GM12878 (cell line): ENCODE measurements around the gene NOL4L. TPM values are rescaled to one million over a fixed set of nuclear protein-coding genes. Genes with fewer than 3 reads are reported as not detected.

Experiments used
- ATAC-seq: fragments of 200-7000 bp; cut with Tn5 transposase; 3 replicates; pipeline ENCODE4 v1.9.1; 2020; ENCODE audit warnings: mild to moderate bottlenecking, moderate library complexity
- BruUV-seq: library from RNA; stranded (reverse); fragments of 400-500 nt; replicated peaks from 2 replicates; lab custom pipeline; 2021; lab: Mats Ljungman, UMichigan
- CTCF ChIA-PET: fragments of 300-600 bp; sonication (Branson Sonifier 250); formaldehyde crosslinking; extraction: SDS; loops from one replicate; lab custom pipeline; 2021; ENCODE audit warnings: inconsistent platforms; lab: Yijun Ruan, JAX
- POLR2A ChIA-PET: fragments of 350-600 bp; formaldehyde crosslinking; extraction: SDS; loops from one replicate; lab custom pipeline; 2021; ENCODE audit warnings: inconsistent platforms; lab: Charles Lee
- RAD21 ChIA-PET: fragments of 300-600 bp; sonication (Branson Sonifier 250); formaldehyde crosslinking; loops from one replicate; lab custom pipeline; 2023; ENCODE audit warnings: antibody characterized with exemption; ENCODE audit not compliant: unreplicated experiment; lab: Charles Lee
- SMC1A ChIA-PET: fragments of 300-600 bp; sonication (Branson Sonifier 250); formaldehyde crosslinking; loops from one replicate; lab custom pipeline; 2023; ENCODE audit not compliant: unreplicated experiment, uncharacterized antibody; lab: Charles Lee
- DNase-seq: peaks from one replicate; pipeline ENCODE4 v3.0.0-alpha.2; 2011; ENCODE audit warnings: low read depth, low spot score
- FAIRE-seq: peaks from 3 replicates; lab custom pipeline; 2011; peaks lifted over from hg19 to GRCh38; lab: Jason Lieb, UNC
- H2AFZ ChIP-seq: 2 replicates; pipeline ENCODE4 v1.6.0; 2011; ENCODE audit warnings: low read depth, low read length, control low read depth; ENCODE audit not compliant: control insufficient read depth
- H3K27ac ChIP-seq: 2 replicates; pipeline ENCODE4 v1.5.1; 2011; ENCODE audit warnings: control low read depth; ENCODE audit not compliant: control insufficient read depth, insufficient read depth
- H3K27me3 ChIP-seq, 2 experiments: replicated peaks in 1 of 2; 2 replicates each; pipeline versions ENCODE4 v1.6.0 to v1.6.1; 2011; ENCODE audit warnings: low read length in 1 of 2; ENCODE audit not compliant: control insufficient read depth in 2 of 2, insufficient read depth in 2 of 2
- H3K36me3 ChIP-seq, 2 experiments: 2 replicates each; pipeline ENCODE4 v1.5.1; 2011; ENCODE audit warnings: low read length in 1 of 2; ENCODE audit not compliant: control insufficient read depth in 2 of 2, insufficient read depth in 2 of 2
- H3K4me1 ChIP-seq: 2 replicates; pipeline ENCODE4 v1.6.1; 2011; ENCODE audit warnings: mild to moderate bottlenecking, low read length, moderate library complexity, mixed read lengths; ENCODE audit not compliant: control insufficient read depth, insufficient read depth
- H3K4me2 ChIP-seq: 2 replicates; pipeline ENCODE4 v1.6.0; 2011; ENCODE audit warnings: control low read depth; ENCODE audit not compliant: control insufficient read depth, insufficient read depth
- H3K4me3 ChIP-seq: fragments of 200-600 bp; sonication (generic); 2 replicates; pipeline ENCODE4 v1.5.1; 2016
- H3K79me2 ChIP-seq: 2 replicates; pipeline ENCODE4 v1.6.0; 2011; ENCODE audit warnings: low read length; ENCODE audit not compliant: control insufficient read depth, insufficient read depth
- H3K9ac ChIP-seq: 2 replicates; pipeline ENCODE4 v1.8.0; 2011; ENCODE audit warnings: low read length, control low read depth, mixed read lengths; ENCODE audit not compliant: control insufficient read depth, insufficient read depth
- H3K9me3 ChIP-seq: replicated peaks from 3 replicates; pipeline ENCODE4 v1.5.1; 2011; ENCODE audit warnings: mild to moderate bottlenecking, low read length; ENCODE audit not compliant: control insufficient read depth, insufficient read depth
- H4K20me1 ChIP-seq: 2 replicates; pipeline ENCODE4 v1.6.0; 2011; ENCODE audit not compliant: control insufficient read depth, insufficient read depth
- BCL11A ChIP-seq: IDR thresholded peaks from 2 replicates; pipeline ENCODE4 v1.6.1; 2011; ENCODE audit warnings: low read depth, low read length
- FOXK2 ChIP-seq: fragments of 450-650 bp; IDR thresholded peaks from 2 replicates; pipeline ENCODE4 v1.6.1; 2017; ENCODE audit warnings: mild to moderate bottlenecking, moderate library complexity
- GABPA ChIP-seq: IDR thresholded peaks from 2 replicates; pipeline ENCODE4 v1.6.1; 2014; ENCODE audit warnings: antibody characterized with exemption, low read depth, mild to moderate bottlenecking, inconsistent platforms
- LARP7 ChIP-seq: fragments of 450-650 bp; IDR thresholded peaks from 2 replicates; pipeline ENCODE4 v1.6.1; 2017; ENCODE audit warnings: mild to moderate bottlenecking
- MYB ChIP-seq: fragments of 150-350 bp; IDR thresholded peaks from 2 replicates; pipeline ENCODE4 v1.6.1; 2014; ENCODE audit warnings: mild to moderate bottlenecking, low read depth, low read length, borderline replicate concordance
- NRF1 ChIP-seq: conservative IDR thresholded peaks from 2 replicates; pipeline ENCODE4 v1.6.1; 2011; ENCODE audit warnings: mild to moderate bottlenecking, low read depth, low read length, improper control_type of control experiment
- POU2F2 ChIP-seq: IDR thresholded peaks from 3 replicates; pipeline ENCODE4 v1.6.1; 2011; ENCODE audit warnings: low read depth, mild to moderate bottlenecking, low read length, borderline replicate concordance
- SMAD1 ChIP-seq: fragments of 450-650 bp; IDR thresholded peaks from 2 replicates; pipeline ENCODE4 v1.6.1; 2018; ENCODE audit warnings: mild to moderate bottlenecking, low read depth; ENCODE audit not compliant: partially characterized antibody
- ZNF622 ChIP-seq: fragments of 450-650 bp; IDR thresholded peaks from 2 replicates; pipeline ENCODE4 v1.6.1; 2017; ENCODE audit warnings: mild to moderate bottlenecking, inconsistent platforms
- WGBS: methylation state at CpG from one replicate; pipeline ENCODE4 v1.1.6; 2016; ENCODE audit warnings: low lambda C conversion rate; ENCODE audit not compliant: insufficient replicate concordance, insufficient coverage; ENCODE audit errors: missing lambda C conversion rate; 5-methylcytosine and 5-hydroxymethylcytosine counted together
- in situ Hi-C: fragments of 300-500 bp; cut with MboI; formaldehyde crosslinking; loops from 9 replicates; pipeline ENCODE4 v1.14.3; 2018; ENCODE audit warnings: mixed read lengths
- intact Hi-C: fragments of 100-400 bp; cut with micrococcal nuclease; formaldehyde crosslinking; loops from one replicate; pipeline ENCODE4 v1.14.2; 2022; ENCODE audit not compliant: unreplicated experiment
- polyA plus RNA-seq, 11 experiments: library from polyadenylated mRNA; depleted of rRNA in 4 of 11; unstranded in 6 of 11; stranded (reverse) in 5 of 11; fragments of >200 nt; fragmentation: Nextera tagmentation in 4 of 11; fragmentation: Illumina TruSeq in 1 of 11; extraction: Ambion mirVana in 4 of 11; extraction: Trizol in 1 of 11; gene quantifications; 1 replicate in 1 of 11; 2 replicates in 10 of 11; pipeline versions ENCODE4 v1.2.1 to v1.2.3, GENCODE V29; 2011 to 2016; ENCODE audit warnings: inconsistent platforms in 2 of 11, missing spikeins in 2 of 11, low read depth in 1 of 11
- total RNA-seq, 4 experiments: library from RNA; depleted of rRNA in 3 of 4; stranded (reverse); fragments of >200 nt in 3 of 4; fragmentation: Illumina TruSeq in 1 of 4; extraction: Trizol in 1 of 4; gene quantifications; 2 replicates each; pipeline versions ENCODE4 v1.2.1 to v1.2.3, GENCODE V29; 2013 to 2021
- TF ChIP-seq, protein P1 (sequence below): IDR thresholded peaks from 2 replicates; pipeline ENCODE4 v1.6.1; 2011; ENCODE audit warnings: low read depth, mild to moderate bottlenecking, low read length, moderate library complexity, borderline replicate concordance; ENCODE audit errors: extremely low read depth
- TF ChIP-seq, protein P2 (sequence below): fragments of 150-350 bp; IDR thresholded peaks from 2 replicates; pipeline ENCODE4 v1.6.1; 2016; ENCODE audit warnings: low read depth, low read length
- TF ChIP-seq, protein P3 (sequence below): fragments of 450-650 bp; formaldehyde crosslinking; IDR thresholded peaks from 2 replicates; pipeline ENCODE4 v1.4.0; 2022; ENCODE audit warnings: mild to moderate bottlenecking, moderate library complexity
- TF ChIP-seq, protein P4 (sequence below): fragments of 450-650 bp; formaldehyde crosslinking; IDR thresholded peaks from 2 replicates; pipeline ENCODE4 v1.5.0; 2022; ENCODE audit warnings: mild to moderate bottlenecking, missing genetic modification characterization

The NOL4L gene
- total and polyA plus RNA-seq, 10 of the 15 experiments (the other 5 are each of a cell fraction or from before 2014, with no cell fraction given) = 2.3 to 24.0 (median 8.0) TPM

DNA sequence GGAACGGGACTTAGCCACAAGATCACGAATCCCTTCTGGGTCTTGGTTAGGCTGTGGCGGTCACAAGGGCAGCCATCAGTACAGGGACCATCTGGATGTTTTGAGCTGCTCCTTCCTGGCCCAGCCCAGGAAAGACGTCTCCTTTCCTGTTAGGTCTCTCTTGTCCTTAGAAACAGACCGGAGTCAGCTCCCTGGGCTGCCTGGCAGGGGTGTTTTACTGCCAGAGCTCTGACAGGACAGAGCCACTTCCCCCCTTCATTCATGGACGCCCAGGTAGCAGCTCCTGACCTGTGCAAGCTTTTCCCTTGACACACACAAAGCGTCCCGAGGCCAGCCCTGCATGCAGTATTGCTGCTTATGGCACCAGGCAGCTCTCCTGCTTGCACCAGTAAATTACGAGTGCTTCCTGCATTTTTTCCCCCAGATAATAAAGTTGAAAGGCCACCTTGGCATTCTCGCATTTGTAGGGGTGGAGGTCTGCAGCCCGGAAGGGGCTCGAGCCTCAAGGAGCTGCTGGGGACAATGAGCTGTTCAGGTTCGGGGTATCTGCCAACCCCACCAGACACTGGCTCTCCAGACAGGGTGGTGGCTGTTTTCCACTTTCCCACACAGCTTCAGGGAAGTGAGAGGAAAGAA, 87.4 kb downstream of the NOL4L start:
- no peaks in the 10 kb centered on the region for H4K20me1 ChIP-seq
- no peak overlapping the region for H3K9ac ChIP-seq
- H3K4me3 ChIP-seq = no peak overlapping the region
- ATAC-seq (no peak), FAIRE-seq (no peak), DNase-seq (no peak)
- no peaks in the 10 kb centered on the region for H3K27me3 ChIP-seq
- no peaks in the 10 kb centered on the region for H3K9me3 ChIP-seq
- H2AFZ ChIP-seq = no peak overlapping the region
- intact Hi-C loops = no loop called here
- SMC1A ChIA-PET = interaction anchor here (1.5 to 1.6 kb wide), 2 partner anchors 12 to 130 kb away, joined by 3 read pairs; no protein-coding TSS in a partner anchor
- RAD21 ChIA-PET = interaction anchor here (0.7 to 0.9 kb wide), 2 partner anchors 29 to 80 kb away, joined by 3 read pairs; no protein-coding TSS in a partner anchor
- H3K27ac ChIP-seq = no peak overlapping the region
- no TSS peak for BruUV-seq
- H3K79me2 ChIP-seq = no peaks in the 10 kb centered on the region
- in situ Hi-C loops = no loop called here
- POLR2A ChIA-PET = interaction anchor here (0.6 kb wide), 1 partner anchor 192 kb away, joined by 3 read pairs; no protein-coding TSS in a partner anchor
- no peaks in the 10 kb centered on the region for H3K36me3 ChIP-seq
- 71% methylated on average over 13 of the region's 13 CpGs for WGBS
- H3K4me2 ChIP-seq = no peak overlapping the region
- CTCF ChIA-PET = interaction anchor here (0.7 to 2.5 kb wide), 8 partner anchors 8 to 280 kb away, joined by 3 to 10 read pairs (median 5); no protein-coding TSS in a partner anchor
- H3K4me1 ChIP-seq = no peaks in the 10 kb centered on the region
- TF ChIP-seq FOXK2 (no peak), SMAD1 (no peak), GABPA (no peak), MYB (no peak), BCL11A (no peak), POU2F2 (no peak), LARP7 (no peak), ZNF622 (no peak), NRF1 (no peak)
- TF ChIP-seq, protein P1, sequence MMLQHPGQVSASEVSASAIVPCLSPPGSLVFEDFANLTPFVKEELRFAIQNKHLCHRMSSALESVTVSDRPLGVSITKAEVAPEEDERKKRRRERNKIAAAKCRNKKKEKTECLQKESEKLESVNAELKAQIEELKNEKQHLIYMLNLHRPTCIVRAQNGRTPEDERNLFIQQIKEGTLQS = no peak
- TF ChIP-seq, protein P2, sequence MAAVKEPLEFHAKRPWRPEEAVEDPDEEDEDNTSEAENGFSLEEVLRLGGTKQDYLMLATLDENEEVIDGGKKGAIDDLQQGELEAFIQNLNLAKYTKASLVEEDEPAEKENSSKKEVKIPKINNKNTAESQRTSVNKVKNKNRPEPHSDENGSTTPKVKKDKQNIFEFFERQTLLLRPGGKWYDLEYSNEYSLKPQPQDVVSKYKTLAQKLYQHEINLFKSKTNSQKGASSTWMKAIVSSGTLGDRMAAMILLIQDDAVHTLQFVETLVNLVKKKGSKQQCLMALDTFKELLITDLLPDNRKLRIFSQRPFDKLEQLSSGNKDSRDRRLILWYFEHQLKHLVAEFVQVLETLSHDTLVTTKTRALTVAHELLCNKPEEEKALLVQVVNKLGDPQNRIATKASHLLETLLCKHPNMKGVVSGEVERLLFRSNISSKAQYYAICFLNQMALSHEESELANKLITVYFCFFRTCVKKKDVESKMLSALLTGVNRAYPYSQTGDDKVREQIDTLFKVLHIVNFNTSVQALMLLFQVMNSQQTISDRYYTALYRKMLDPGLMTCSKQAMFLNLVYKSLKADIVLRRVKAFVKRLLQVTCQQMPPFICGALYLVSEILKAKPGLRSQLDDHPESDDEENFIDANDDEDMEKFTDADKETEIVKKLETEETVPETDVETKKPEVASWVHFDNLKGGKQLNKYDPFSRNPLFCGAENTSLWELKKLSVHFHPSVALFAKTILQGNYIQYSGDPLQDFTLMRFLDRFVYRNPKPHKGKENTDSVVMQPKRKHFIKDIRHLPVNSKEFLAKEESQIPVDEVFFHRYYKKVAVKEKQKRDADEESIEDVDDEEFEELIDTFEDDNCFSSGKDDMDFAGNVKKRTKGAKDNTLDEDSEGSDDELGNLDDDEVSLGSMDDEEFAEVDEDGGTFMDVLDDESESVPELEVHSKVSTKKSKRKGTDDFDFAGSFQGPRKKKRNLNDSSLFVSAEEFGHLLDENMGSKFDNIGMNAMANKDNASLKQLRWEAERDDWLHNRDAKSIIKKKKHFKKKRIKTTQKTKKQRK = no peak
- TF ChIP-seq, protein P3, sequence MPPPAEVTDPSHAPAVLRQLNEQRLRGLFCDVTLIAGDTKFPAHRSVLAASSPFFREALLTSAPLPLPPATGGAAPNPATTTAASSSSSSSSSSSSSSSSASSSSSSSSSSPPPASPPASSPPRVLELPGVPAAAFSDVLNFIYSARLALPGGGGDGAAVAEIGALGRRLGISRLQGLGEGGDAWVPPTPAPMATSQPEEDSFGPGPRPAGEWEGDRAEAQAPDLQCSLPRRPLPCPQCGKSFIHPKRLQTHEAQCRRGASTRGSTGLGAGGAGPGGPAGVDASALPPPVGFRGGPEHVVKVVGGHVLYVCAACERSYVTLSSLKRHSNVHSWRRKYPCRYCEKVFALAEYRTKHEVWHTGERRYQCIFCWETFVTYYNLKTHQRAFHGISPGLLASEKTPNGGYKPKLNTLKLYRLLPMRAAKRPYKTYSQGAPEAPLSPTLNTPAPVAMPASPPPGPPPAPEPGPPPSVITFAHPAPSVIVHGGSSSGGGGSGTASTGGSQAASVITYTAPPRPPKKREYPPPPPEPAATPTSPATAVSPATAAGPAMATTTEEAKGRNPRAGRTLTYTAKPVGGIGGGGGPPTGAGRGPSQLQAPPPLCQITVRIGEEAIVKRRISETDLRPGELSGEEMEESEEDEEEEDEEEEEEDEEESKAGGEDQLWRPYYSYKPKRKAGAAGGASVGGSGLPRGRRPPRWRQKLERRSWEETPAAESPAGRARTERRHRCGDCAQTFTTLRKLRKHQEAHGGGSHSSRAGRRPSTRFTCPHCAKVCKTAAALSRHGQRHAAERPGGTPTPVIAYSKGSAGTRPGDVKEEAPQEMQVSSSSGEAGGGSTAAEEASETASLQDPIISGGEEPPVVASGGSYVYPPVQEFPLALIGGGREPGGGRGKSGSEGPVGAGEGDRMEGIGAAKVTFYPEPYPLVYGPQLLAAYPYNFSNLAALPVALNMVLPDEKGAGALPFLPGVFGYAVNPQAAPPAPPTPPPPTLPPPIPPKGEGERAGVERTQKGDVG (CRISPR knock-in tag) = no peak
- TF ChIP-seq, protein P4, sequence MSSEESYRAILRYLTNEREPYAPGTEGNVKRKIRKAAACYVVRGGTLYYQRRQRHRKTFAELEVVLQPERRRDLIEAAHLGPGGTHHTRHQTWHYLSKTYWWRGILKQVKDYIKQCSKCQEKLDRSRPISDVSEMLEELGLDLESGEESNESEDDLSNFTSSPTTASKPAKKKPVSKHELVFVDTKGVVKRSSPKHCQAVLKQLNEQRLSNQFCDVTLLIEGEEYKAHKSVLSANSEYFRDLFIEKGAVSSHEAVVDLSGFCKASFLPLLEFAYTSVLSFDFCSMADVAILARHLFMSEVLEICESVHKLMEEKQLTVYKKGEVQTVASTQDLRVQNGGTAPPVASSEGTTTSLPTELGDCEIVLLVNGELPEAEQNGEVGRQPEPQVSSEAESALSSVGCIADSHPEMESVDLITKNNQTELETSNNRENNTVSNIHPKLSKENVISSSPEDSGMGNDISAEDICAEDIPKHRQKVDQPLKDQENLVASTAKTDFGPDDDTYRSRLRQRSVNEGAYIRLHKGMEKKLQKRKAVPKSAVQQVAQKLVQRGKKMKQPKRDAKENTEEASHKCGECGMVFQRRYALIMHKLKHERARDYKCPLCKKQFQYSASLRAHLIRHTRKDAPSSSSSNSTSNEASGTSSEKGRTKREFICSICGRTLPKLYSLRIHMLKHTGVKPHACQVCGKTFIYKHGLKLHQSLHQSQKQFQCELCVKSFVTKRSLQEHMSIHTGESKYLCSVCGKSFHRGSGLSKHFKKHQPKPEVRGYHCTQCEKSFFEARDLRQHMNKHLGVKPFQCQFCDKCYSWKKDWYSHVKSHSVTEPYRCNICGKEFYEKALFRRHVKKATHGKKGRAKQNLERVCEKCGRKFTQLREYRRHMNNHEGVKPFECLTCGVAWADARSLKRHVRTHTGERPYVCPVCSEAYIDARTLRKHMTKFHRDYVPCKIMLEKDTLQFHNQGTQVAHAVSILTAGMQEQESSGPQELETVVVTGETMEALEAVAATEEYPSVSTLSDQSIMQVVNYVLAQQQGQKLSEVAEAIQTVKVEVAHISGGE (CRISPR knock-in tag) = no peak
